A204.1 (cell line): ENCODE results near the gene PCDHGA7.
"Not testable (repeated sequence)": the region's sequence is repeated elsewhere in the genome, so short reads cannot be mapped to it uniquely, and the experiment has no call there.

Experiments used
- FAIRE-seq: peaks from 2 replicates; lab custom pipeline; 2012; peaks lifted over from hg19 to GRCh38; lab: Jason Lieb, UNC

PCDHGA7 gene

DNA sequence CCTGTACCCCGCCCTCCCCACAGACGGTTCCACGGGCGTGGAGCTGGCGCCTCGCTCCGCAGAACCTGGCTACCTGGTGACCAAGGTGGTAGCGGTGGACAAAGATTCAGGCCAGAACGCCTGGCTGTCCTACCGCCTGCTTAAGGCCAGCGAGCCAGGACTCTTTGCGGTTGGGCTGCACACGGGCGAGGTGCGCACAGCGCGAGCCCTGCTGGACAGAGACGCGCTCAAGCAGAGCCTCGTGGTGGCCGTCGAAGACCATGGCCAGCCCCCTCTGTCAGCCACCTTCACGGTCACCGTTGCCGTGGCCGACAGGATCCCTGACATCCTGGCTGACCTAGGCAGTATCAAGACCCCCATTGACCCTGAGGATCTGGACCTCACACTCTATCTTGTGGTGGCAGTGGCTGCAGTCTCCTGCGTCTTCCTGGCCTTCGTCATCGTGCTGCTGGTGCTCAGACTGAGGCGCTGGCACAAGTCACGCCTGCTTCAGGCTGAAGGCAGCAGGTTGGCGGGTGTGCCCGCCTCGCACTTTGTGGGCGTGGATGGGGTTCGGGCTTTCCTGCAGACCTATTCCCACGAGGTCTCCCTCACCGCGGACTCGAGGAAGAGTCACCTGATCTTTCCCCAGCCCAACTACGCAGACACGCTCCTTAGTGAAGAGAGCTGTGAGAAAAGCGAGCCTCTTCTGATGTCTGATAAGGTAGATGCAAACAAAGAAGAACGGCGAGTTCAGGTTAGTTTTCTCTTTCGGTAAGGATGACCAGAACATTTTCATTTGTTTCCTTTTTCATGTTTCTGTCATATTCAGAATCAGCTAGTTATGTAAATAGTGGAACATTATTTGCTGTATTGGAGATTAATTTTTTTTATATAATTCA, 16.3 kb upstream of the PCDHGA7 start:
- no peak for FAIRE-seq

GRCh38 chr5:141369994-141370848, 12.3 kb upstream of the PCDHGA7 start, which contains the start of gene PCDHGB3:
Gene PCDHGB3 (plus strand): TSS chr5:141370242. CDS start chr5:141370395, 153 bp downstream.
- FAIRE-seq, result no peak

GRCh38 chr5:141371572-141372475, 10.7 kb upstream of the PCDHGA7 start:
- no peak for FAIRE-seq

DNA sequence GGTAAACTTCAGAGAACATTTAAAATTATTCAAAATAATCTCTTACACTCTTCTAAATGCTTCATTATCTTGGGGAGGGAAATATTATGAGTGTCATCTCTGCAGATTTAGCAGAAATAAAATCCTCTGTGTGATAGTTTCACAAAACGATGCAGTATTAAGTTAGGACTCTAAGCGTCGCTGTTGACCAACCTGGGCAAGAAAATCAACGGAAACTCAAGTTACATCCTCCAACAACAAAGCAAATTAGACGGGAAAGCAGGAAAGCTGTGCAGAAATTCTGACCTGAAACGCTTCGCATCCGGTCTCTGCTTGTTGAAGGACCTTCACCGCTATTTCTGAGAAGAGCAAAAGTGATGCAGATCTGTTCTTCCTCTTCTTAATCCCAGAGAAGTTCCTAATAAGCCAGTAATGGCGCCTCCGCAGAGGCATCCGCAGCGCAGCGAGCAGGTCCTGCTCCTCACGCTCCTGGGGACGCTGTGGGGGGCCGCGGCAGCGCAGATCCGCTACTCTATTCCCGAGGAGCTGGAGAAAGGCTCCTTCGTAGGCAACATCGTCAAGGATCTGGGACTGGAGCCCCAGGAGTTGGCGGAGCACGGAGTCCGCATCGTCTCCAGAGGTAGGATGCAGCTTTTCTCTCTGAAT, 8.7 kb upstream of the PCDHGA7 start, which contains the start of gene PCDHGA6:
Gene PCDHGA6, plus strand, starts transcription at position 219 of the 645 bp plus-strand sequence. Its CDS starts 193 bp downstream, at position 412.
- FAIRE-seq, result no peak

GRCh38 chr5:141374627-141375026, 7.9 kb upstream of the PCDHGA7 start:
- FAIRE-seq, result no peak

DNA sequence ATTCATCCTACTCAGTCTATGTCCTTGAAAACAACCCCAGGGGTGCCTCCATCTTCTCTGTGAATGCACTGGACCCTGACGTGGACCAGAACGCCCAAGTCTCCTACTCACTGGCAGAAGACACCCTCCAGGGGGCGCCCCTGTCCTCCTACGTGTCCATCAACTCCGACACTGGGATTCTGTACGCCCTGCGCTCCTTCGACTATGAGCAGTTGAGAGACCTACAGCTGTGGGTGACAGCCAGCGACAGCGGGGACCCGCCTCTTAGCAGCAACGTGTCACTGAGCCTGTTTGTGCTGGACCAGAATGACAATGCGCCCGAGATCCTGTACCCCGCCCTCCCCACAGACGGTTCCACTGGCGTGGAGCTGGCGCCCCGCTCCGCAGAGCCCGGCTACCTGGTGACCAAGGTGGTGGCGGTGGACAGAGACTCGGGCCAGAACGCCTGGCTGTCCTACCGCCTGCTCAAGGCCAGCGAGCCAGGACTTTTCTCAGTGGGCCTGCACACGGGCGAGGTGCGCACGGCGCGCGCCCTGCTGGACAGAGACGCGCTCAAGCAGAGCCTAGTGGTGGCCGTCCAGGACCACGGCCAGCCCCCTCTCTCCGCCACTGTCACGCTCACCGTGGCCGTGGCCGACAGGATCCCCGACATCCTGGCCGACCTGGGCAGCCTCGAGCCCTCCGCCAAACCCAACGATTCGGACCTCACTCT, 6.9 kb upstream of the PCDHGA7 start:
- FAIRE-seq, result not testable (repeated sequence)

GRCh38 chr5:141383345-141383744, 803 bp downstream of the PCDHGA7 start:
- FAIRE-seq, result no peak

GRCh38 chr5:141384471-141385267, 2.1 kb downstream of the PCDHGA7 start:
- FAIRE-seq, result no peak

DNA sequence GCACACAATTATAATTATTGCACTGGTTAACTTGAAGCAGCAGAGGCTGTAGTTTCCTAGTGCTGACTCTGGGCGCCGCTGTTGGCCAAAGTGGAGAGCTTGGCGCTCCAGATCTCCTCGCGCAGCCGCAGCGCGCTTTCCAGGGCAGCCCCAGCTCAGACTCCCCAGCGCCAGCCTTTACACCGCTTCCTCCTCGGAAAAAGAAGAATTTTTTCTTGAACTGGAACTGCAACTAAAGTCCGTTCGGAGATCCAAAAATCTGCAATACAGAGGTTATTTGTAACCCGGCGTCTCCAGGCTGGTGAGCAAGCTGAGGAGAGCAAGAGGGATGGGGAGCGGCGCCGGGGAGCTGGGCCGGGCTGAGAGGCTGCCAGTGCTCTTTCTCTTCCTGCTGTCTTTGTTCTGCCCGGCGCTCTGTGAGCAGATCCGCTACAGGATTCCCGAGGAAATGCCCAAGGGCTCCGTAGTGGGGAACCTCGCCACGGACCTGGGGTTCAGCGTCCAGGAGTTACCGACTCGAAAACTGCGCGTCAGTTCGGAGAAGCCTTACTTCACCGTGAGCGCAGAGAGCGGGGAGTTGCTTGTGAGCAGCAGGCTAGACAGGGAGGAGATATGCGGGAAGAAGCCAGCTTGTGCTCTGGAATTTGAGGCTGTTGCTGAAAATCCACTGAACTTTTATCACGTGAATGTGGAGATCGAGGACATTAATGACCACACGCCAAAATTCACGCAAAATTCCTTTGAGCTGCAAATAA, 5.2 kb downstream of the PCDHGA7 start, which contains the start of gene PCDHGB4:
Gene PCDHGB4, plus strand, starts transcription at position 142 of the 755 bp plus-strand sequence. Its CDS starts 187 bp downstream, at position 329.
- FAIRE-seq, result not testable (repeated sequence)

- FAIRE-seq, result no peak
These were observed 6.1 kb downstream of the PCDHGA7 start for GRCh38 chr5:141388661-141389060.

- no peak for FAIRE-seq
These were observed 6.9 kb downstream of the PCDHGA7 start for GRCh38 chr5:141389153-141390042.

DNA sequence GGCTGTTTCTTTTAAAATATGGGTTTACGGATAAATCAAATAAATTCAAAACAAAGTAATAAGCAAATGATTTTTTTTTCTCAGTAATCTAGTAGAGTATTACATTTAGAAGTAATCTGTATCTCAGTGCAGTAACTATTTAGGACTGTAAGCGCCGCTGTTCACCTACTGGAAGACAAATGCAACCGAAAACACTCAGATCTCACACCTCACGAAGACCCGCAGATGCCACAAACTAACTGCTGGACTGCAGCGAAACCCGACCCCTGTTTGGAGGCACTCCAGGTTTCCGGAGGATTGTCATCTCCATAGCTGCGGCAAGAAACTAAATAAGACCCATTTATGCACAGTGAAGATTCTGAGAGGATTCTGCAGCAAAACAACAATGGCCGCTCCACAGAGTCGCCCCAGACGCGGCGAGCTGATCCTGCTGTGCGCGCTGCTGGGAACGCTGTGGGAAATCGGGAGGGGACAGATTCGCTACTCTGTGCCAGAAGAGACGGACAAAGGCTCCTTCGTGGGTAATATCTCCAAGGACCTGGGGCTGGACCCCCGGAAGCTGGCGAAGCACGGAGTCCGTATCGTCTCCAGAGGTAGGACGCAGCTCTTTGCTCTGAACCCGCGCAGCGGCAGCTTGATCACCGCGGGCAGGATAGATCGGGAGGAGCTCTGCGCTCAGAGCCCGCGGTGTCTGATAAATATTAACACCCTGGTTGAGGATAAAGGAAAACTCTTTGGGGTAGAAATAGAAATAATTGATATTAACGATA, 10.1 kb downstream of the PCDHGA7 start, which contains the start of gene PCDHGA8:
Gene PCDHGA8, plus strand, starts transcription at position 205 of the 770 bp plus-strand sequence. Its CDS starts 181 bp downstream, at position 386.
- FAIRE-seq, result no peak

- FAIRE-seq, result no peak
These were observed 10.7 kb downstream of the PCDHGA7 start for GRCh38 chr5:141393267-141393666.

DNA sequence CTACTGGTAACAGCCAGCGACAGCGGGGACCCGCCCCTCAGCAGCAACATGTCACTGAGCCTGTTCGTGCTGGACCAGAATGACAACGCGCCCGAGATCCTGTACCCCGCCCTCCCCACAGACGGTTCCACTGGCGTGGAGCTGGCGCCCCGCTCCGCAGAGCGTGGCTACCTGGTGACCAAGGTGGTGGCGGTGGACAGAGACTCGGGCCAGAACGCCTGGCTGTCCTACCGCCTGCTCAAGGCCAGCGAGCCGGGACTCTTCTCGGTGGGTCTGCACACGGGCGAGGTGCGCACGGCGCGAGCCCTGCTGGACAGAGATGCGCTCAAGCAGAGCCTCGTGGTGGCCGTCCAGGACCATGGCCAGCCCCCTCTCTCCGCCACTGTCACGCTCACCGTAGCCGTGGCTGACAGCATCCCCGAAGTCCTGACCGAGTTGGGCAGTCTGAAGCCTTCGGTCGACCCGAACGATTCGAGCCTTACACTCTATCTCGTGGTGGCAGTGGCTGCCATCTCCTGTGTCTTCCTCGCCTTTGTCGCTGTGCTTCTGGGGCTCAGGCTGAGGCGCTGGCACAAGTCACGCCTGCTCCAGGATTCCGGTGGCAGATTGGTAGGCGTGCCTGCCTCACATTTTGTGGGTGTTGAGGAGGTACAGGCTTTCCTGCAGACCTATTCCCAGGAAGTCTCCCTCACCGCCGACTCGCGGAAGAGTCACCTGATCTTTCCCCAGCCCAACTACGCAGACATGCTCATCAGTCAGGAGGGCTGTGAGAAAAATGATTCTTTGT, 12.1 kb downstream of the PCDHGA7 start:
- FAIRE-seq, result not testable (repeated sequence)

DNA sequence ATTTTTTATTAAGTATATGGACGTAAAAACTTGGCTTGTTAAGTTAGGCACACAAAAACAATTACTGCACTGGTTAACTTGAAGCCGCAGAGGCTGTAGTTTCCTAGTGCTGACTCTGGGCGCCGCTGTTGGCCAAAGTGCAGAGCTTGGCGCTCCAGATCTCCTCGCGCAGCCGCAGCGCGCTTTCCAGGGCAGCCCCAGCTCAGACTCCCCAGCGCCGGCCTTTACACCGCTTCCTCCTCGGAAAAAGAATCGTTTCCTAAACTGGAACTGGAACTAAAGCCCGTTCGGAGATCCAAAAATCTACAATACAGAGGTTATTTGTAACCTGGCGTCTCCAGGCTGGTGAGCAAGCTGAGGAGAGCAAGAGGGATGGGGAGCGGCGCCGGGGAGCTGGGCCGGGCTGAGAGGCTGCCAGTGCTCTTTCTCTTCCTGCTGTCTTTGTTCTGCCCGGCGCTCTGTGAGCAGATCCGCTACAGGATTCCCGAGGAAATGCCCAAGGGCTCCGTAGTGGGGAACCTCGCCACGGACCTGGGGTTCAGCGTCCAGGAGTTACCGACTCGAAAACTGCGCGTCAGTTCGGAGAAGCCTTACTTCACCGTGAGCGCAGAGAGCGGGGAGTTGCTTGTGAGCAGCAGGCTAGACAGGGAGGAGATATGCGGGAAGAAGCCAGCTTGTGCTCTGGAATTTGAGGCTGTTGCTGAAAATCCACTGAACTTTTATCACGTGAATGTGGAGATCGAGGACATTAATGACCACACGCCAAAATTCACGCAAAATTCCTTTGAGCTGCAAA, 15.4 kb downstream of the PCDHGA7 start, which contains the start of gene PCDHGB5:
Gene PCDHGB5, plus strand, starts transcription at position 192 of the 796 bp plus-strand sequence. Its CDS starts 181 bp downstream, at position 373.
- not testable (repeated sequence) for FAIRE-seq
